ENCODE data around the gene STRADA. TPM values are rescaled to one million over a fixed set of nuclear protein-coding genes. Genes with fewer than 3 reads are reported as not detected.

The STRADA gene
- total and polyA plus RNA-seq, 9 of the 15 experiments (the other 6 are each of a cell fraction or from before 2014, with no cell fraction given): 6.6 to 33.0 (median 20.5) TPM

- H3K9me3 ChIP-seq (replicated peaks; ENCODE audit: control insufficient read depth, insufficient read depth, low read depth, low read length): no peaks in the 10 kb centered on the region
- no peak overlapping the region for H3K4me2 ChIP-seq (ENCODE audit: insufficient read depth, low read length)
- H3K4me1 ChIP-seq (replicated peaks in 1 of 2; ENCODE audit: control insufficient read depth in 2 of 2, insufficient read depth in 2 of 2, low read length in 2 of 2): no peaks in the 10 kb centered on the region
- H3K79me2 ChIP-seq (ENCODE audit: control insufficient read depth, insufficient read depth, low read length): no peaks in the 10 kb centered on the region
- no peak for ATAC-seq
- no peaks in the 10 kb centered on the region for H3K9me1 ChIP-seq (ENCODE audit: control insufficient read depth, insufficient read depth, low read length)
- no peak overlapping the region for H3K27ac ChIP-seq (ENCODE audit: extremely low read depth, low read depth, low read length)
- in situ Hi-C loops (cut with MboI): no loop called here
- 67% methylated on average over 3 of the region's 3 CpGs for WGBS (ENCODE audit: insufficient coverage, low coverage, missing lambda C conversion rate)
- BruUV-seq (replicated peaks): no TSS peak
- H3K4me3 ChIP-seq: no peak overlapping the region
- intact Hi-C loops (cut with micrococcal nuclease): no loop called here
- H2AFZ ChIP-seq (ENCODE audit: low read depth, low read length): no peak overlapping the region
- CTCF ChIA-PET (ENCODE audit: low intra/inter-chr PET ratio): interaction anchor here (0.7 kb wide), 1 partner anchor 10 kb away, joined by 3 read pairs; no protein-coding TSS in a partner anchor
- TF ChIP-seq MCM3 (IDR thresholded peaks at IDR 0.05) (no peak), MTA2 (IDR thresholded peaks at IDR 0.05; ENCODE audit: low read depth) (no peak), CEBPG (CRISPR knock-in tag; IDR thresholded peaks at IDR 0.05) (no peak), CEBPG (tag; conservative IDR thresholded peaks at IDR 0.05 in 1 of 2, IDR thresholded peaks at IDR 0.05 in 1 of 2) (no peak), ZNF639 (CRISPR knock-in tag; conservative IDR thresholded peaks at IDR 0.05 in 1 of 2, IDR thresholded peaks at IDR 0.05 in 1 of 2) (no peak), SETDB1 (IDR thresholded peaks at IDR 0.05; ENCODE audit: low read length) (no peak), XRCC5 (IDR thresholded peaks at IDR 0.05; ENCODE audit: low read depth, low read length) (no peak), ZNF280A (IDR thresholded peaks at IDR 0.05; ENCODE audit: low read depth, partially characterized antibody) (no peak), ARID1B (IDR thresholded peaks at IDR 0.05) (no peak), ZNF174 (CRISPR knock-in tag; IDR thresholded peaks at IDR 0.05) (no peak), ZNF764 (CRISPR knock-in tag; IDR thresholded peaks at IDR 0.05; ENCODE audit: low read depth) (no peak)
- no peak overlapping the region for H3K9ac ChIP-seq (ENCODE audit: insufficient read depth in 1 of 2, low read depth in 2 of 2, low read length in 2 of 2)
- peaks cover 40% of the 10 kb centered on the region; the same call in 2 of the 3 replicates for H3K36me3 ChIP-seq (ENCODE audit: control insufficient read depth, insufficient read depth, low read length)
- H3K27me3 ChIP-seq (ENCODE audit: control insufficient read depth in 2 of 2, insufficient read depth in 2 of 2, low read length in 2 of 2): no peaks in the 10 kb centered on the region
- FAIRE-seq: no peak
- POLR2A ChIA-PET: no interaction called here
- no peaks in the 10 kb centered on the region for H4K20me1 ChIP-seq (replicated peaks; ENCODE audit: control insufficient read depth, insufficient read depth, low read length)
- DNase-seq (ENCODE audit: extremely low read depth in 1 of 4, low spot score in 3 of 4): no peak
These were observed 55.4 kb downstream of the STRADA start for GRCh38 chr17:63686138-63686685.

Data from K562 (cell line).